K562 (cell line): ENCODE results near the gene THYN1. TPM values are rescaled to one million over a fixed set of nuclear protein-coding genes. Genes with fewer than 3 reads are reported as not detected.
A peak's percentile ranks its signal among the peaks of the same experiment; 100 is the strongest.

ENCODE experiments used
- C11orf30 ChIP-seq: fragments of 450-650 bp; IDR thresholded peaks from 2 replicates; pipeline ENCODE4 v1.6.1; 2016; ENCODE audit warnings: low read depth, mild to moderate bottlenecking
- CBX1 ChIP-seq: sonication (generic); IDR thresholded peaks from 2 replicates; pipeline ENCODE4 v1.6.1; 2016; ENCODE audit warnings: antibody characterized with exemption, low read depth, mild to moderate bottlenecking
- CSDE1 ChIP-seq, 2 experiments: fragments of 450-650 bp; IDR thresholded peaks; 2 replicates each; pipeline ENCODE4 v1.6.1; 2016; ENCODE audit warnings: mild to moderate bottlenecking in 1 of 2
- DIDO1 ChIP-seq: fragments of 450-650 bp; IDR thresholded peaks from 2 replicates; pipeline ENCODE4 v1.6.1; 2016; ENCODE audit warnings: low read depth, missing biosample characterization, missing genetic modification characterization
- EGR1 ChIP-seq: fragments of 450-650 bp; conservative IDR thresholded peaks from 2 replicates; pipeline ENCODE4 v1.6.1; 2017; ENCODE audit warnings: mild to moderate bottlenecking
- ESRRA ChIP-seq: fragments of 450-650 bp; IDR thresholded peaks from 2 replicates; pipeline ENCODE4 v1.6.1; 2014; ENCODE audit warnings: low read depth, mild to moderate bottlenecking, moderate library complexity, borderline replicate concordance
- GABPB2 ChIP-seq: fragments of 250-450 bp; sonication (Bioruptor Pico); conservative IDR thresholded peaks from 2 replicates; pipeline ENCODE4 v1.5.1; 2021; ENCODE audit warnings: mild to moderate bottlenecking
- HDAC6 ChIP-seq: IDR thresholded peaks from 2 replicates; pipeline ENCODE4 v1.6.1; 2012; ENCODE audit warnings: low read depth, mild to moderate bottlenecking, control low read depth, inconsistent platforms, low read length, moderate library complexity
- MCM5 ChIP-seq: fragments of 450-650 bp; IDR thresholded peaks from 2 replicates; pipeline ENCODE4 v1.6.1; 2016; ENCODE audit warnings: low read depth
- NR2F6 ChIP-seq: fragments of 450-650 bp; formaldehyde crosslinking; IDR thresholded peaks from 2 replicates; pipeline ENCODE4 v1.4.0; 2020; ENCODE audit warnings: mild to moderate bottlenecking
- OTX1 ChIP-seq: fragments of 450-650 bp; formaldehyde crosslinking; IDR thresholded peaks from 2 replicates; pipeline ENCODE4 v1.4.0; 2022; ENCODE audit warnings: mild to moderate bottlenecking
- POLR2A ChIP-seq: fragments of 450-650 bp; conservative IDR thresholded peaks from 2 replicates; pipeline ENCODE4 v1.6.1; 2016
- POLR2B ChIP-seq: fragments of 450-650 bp; IDR thresholded peaks from 2 replicates; pipeline ENCODE4 v1.6.1; 2018; ENCODE audit warnings: low read depth; ENCODE audit not compliant: partially characterized antibody
- POLR2G ChIP-seq: fragments of 200-400 bp; formaldehyde crosslinking; IDR thresholded peaks from 2 replicates; pipeline ENCODE4 v1.6.1; 2017; ENCODE audit warnings: low read depth, mild to moderate bottlenecking, antibody characterized with exemption, low read length, moderate library complexity
- PPARD ChIP-seq: fragments of 250-450 bp; sonication (Bioruptor Pico); IDR thresholded peaks from 2 replicates; pipeline ENCODE4 v1.8.0; 2022; ENCODE audit warnings: inconsistent platforms, mild to moderate bottlenecking, moderate library complexity
- RAD51 ChIP-seq: fragments of 450-650 bp; IDR thresholded peaks from 2 replicates; pipeline ENCODE4 v1.7.1; 2016; ENCODE audit warnings: low read depth, mild to moderate bottlenecking, borderline replicate concordance
- RBFOX2 ChIP-seq: fragments of 200-400 bp; formaldehyde crosslinking; IDR thresholded peaks from 2 replicates; pipeline ENCODE4 v1.6.1; 2017; ENCODE audit warnings: low read depth, mild to moderate bottlenecking, low read length, moderate library complexity
- TAF9B ChIP-seq: fragments of 450-650 bp; IDR thresholded peaks from 2 replicates; pipeline ENCODE4 v1.6.1; 2018; ENCODE audit warnings: mild to moderate bottlenecking; ENCODE audit not compliant: partially characterized antibody
- THRAP3 ChIP-seq: fragments of 450-650 bp; IDR thresholded peaks from 2 replicates; pipeline ENCODE4 v1.6.1; 2016; ENCODE audit warnings: mild to moderate bottlenecking, inconsistent platforms, borderline replicate concordance
- THRB ChIP-seq: fragments of 450-650 bp; formaldehyde crosslinking; conservative IDR thresholded peaks from 2 replicates; pipeline ENCODE4 v1.4.0; 2022; ENCODE audit warnings: mild to moderate bottlenecking, missing genetic modification characterization
- ZNF274 ChIP-seq: IDR thresholded peaks from 2 replicates; pipeline ENCODE4 v1.6.1; 2011; ENCODE audit warnings: low read depth, mild to moderate bottlenecking, low read length, moderate library complexity, borderline replicate concordance
- ZNF609 ChIP-seq: sonication (generic); formaldehyde crosslinking; IDR thresholded peaks from 2 replicates; pipeline ENCODE4 v1.8.1; 2023; ENCODE audit warnings: missing genetic modification reagents, mild to moderate bottlenecking, borderline replicate concordance
- polyA plus RNA-seq, 8 experiments: library from polyadenylated mRNA; depleted of rRNA in 4 of 8; stranded (reverse) in 5 of 8; unstranded in 3 of 8; fragments of >200 nt; fragmentation: Nextera tagmentation in 2 of 8; fragmentation: Illumina TruSeq in 1 of 8; extraction: Ambion mirVana in 2 of 8; extraction: Trizol in 1 of 8; gene quantifications; 2 replicates each; pipeline versions ENCODE4 v1.2.1 to v1.2.3, GENCODE V29; 2011 to 2014; ENCODE audit warnings: inconsistent platforms in 1 of 8, missing spikeins in 1 of 8
- total RNA-seq, 7 experiments: library from RNA; depleted of rRNA in 6 of 7; stranded (reverse); fragments of >200 nt in 6 of 7; fragmentation: Illumina TruSeq in 2 of 7; extraction: Trizol in 2 of 7; gene quantifications; 2 replicates each; pipeline versions ENCODE4 v1.2.1 to v1.2.3, GENCODE V29; 2011 to 2021; ENCODE audit warnings: low replicate concordance in 1 of 7
- TF ChIP-seq, protein P1 (sequence below), 2 experiments: fragments of 450-650 bp; IDR thresholded peaks; 2 replicates each; pipeline ENCODE4 v1.6.1; 2016

Gene THYN1
- total and polyA plus RNA-seq, 9 of the 15 experiments (the other 6 are each of a cell fraction or from before 2014, with no cell fraction given) = 54.9 to 279 (median 104) TPM

DNA sequence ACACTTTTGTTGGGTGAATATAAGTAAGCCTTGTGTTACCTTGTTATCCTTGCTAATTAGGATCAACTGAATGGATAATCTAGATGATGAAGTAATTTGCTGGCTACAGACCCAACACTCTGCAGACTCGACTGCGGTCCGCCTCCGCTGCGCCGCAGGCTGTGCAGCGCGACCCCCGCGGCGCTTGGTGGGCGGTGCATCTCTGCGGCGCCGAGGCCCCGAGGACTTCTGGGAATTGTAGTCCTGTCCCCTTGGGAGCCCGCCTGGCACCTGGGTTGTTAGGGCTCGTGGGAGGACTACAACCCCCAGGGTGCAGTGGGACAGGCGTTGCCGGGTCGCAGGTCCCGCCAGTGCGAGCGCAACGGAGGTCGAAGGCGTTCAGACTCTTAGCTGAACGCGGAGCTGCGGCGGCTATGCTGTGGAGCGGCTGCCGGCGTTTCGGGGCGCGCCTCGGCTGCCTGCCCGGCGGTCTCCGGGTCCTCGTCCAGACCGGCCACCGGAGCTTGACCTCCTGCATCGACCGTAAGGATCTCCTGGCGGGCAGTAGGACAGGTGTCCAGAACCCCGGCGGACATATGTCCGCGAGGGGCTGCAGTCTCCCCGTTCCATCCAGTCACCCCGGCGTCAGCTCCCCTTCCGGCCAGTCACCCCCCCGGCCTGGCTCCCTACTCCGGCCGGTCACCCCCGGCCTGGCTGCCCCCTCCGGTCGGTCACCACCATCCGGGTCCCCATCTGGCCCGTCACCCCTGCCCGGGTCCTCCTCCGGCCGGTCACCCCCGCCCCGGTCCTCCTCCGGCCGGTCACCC is at the start of gene THYN1, which contains the start of gene ACAD8 (continued):
- TF ChIP-seq CSDE1 (IDR thresholded peaks at IDR 0.05) (no peak), HDAC6 (no peak), TAF9B (peak; percentile 53), POLR2B (no peak), NR2F6 (CRISPR knock-in tag) (no peak), POLR2G (peak; percentile 92), PPARD (CRISPR knock-in tag) (no peak), OTX1 (no peak), GABPB2 (CRISPR knock-in tag) (no peak), C11orf30 (peak; percentile 62; the same call in 1 of the 2 replicates), CBX1 (no peak), RAD51 (no peak), POLR2A (peak; percentile 74), ZNF274 (no peak), MCM5 (no peak), DIDO1 (tag) (peak; percentile 61), THRAP3 (no peak), THRB (CRISPR knock-in tag) (no peak), ZNF609 (CRISPR knock-in tag) (no peak), ESRRA (peak; percentile 43; the same call in 1 of the 2 replicates), RBFOX2 (peak; percentile 87), EGR1 (peak; percentile 90)
- TF ChIP-seq, protein P1, sequence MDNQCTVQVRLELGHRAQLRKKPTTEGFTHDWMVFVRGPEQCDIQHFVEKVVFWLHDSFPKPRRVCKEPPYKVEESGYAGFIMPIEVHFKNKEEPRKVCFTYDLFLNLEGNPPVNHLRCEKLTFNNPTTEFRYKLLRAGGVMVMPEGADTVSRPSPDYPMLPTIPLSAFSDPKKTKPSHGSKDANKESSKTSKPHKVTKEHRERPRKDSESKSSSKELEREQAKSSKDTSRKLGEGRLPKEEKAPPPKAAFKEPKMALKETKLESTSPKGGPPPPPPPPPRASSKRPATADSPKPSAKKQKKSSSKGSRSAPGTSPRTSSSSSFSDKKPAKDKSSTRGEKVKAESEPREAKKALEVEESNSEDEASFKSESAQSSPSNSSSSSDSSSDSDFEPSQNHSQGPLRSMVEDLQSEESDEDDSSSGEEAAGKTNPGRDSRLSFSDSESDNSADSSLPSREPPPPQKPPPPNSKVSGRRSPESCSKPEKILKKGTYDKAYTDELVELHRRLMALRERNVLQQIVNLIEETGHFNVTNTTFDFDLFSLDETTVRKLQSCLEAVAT (IDR thresholded peaks at IDR 0.05) = 0 out of 4 replicates have a peak, but pooled peaks of 1 of the 2 experiments have one; percentile 11
